GM12878 (cell line): ENCODE measurements around the gene PRKG1. TPM values are rescaled to one million over a fixed set of nuclear protein-coding genes. Genes with fewer than 3 reads are reported as not detected.

Experiments used
- CHD4 ChIP-seq: fragments of 200-600 bp; sonication (generic); IDR thresholded peaks from 2 replicates; pipeline ENCODE4 v1.6.1; 2016; ENCODE audit warnings: mild to moderate bottlenecking
- ETV6 ChIP-seq, 2 experiments: fragments of 450-650 bp in 1 of 2; IDR thresholded peaks in 1 of 2; conservative IDR thresholded peaks in 1 of 2; 2 replicates each; pipeline ENCODE4 v1.6.1; 2014; ENCODE audit warnings: antibody characterized with exemption in 1 of 2, borderline replicate concordance in 1 of 2, low read depth in 1 of 2, mild to moderate bottlenecking in 1 of 2, moderate library complexity in 1 of 2
- EZH2 ChIP-seq: IDR thresholded peaks from 2 replicates; pipeline ENCODE4 v1.6.1; 2012; ENCODE audit warnings: low read depth, mild to moderate bottlenecking, control low read depth, inconsistent platforms, low read length, borderline replicate concordance; ENCODE audit not compliant: control insufficient read depth
- JUND ChIP-seq: IDR thresholded peaks from 2 replicates; pipeline ENCODE4 v1.6.1; 2012; ENCODE audit warnings: low read depth, mild to moderate bottlenecking, low read length, improper control_type of control experiment, moderate library complexity
- KAT2A ChIP-seq: conservative IDR thresholded peaks from 2 replicates; pipeline ENCODE4 v1.6.1; 2011; ENCODE audit warnings: low read depth, low read length; ENCODE audit not compliant: control insufficient read depth
- MXI1 ChIP-seq: fragments of 150-350 bp; IDR thresholded peaks from 2 replicates; pipeline ENCODE4 v1.6.1; 2011; ENCODE audit warnings: low read depth, mild to moderate bottlenecking, inconsistent platforms, low read length, improper control_type of control experiment
- NR2C2 ChIP-seq: IDR thresholded peaks from 2 replicates; pipeline ENCODE4 v1.6.1; 2011; ENCODE audit warnings: borderline replicate concordance, low read depth; ENCODE audit not compliant: control insufficient read depth, insufficient read length
- NRF1 ChIP-seq: conservative IDR thresholded peaks from 2 replicates; pipeline ENCODE4 v1.6.1; 2011; ENCODE audit warnings: mild to moderate bottlenecking, low read depth, low read length, improper control_type of control experiment
- PAX5 ChIP-seq: IDR thresholded peaks from 2 replicates; pipeline ENCODE4 v1.6.1; 2011; ENCODE audit warnings: low read depth, low read length, borderline replicate concordance
- RAD21 ChIP-seq: IDR thresholded peaks from 2 replicates; pipeline ENCODE4 v1.6.1; 2011; ENCODE audit warnings: mild to moderate bottlenecking, low read depth, low read length, moderate library complexity; ENCODE audit not compliant: insufficient read depth
- RELA ChIP-seq: fragments of 450-650 bp; IDR thresholded peaks from 2 replicates; pipeline ENCODE4 v1.8.0; 2014; ENCODE audit warnings: borderline replicate concordance; ENCODE audit not compliant: partially characterized antibody
- SMAD5 ChIP-seq: IDR thresholded peaks from 2 replicates; pipeline ENCODE4 v1.6.1; 2016; ENCODE audit warnings: antibody characterized with exemption, low read depth
- SMC3 ChIP-seq: IDR thresholded peaks from 2 replicates; pipeline ENCODE4 v1.6.1; 2011; ENCODE audit warnings: low read length, improper control_type of control experiment, borderline replicate concordance
- SP1 ChIP-seq: IDR thresholded peaks from one replicate; pipeline ENCODE4 v1.6.1; 2011; ENCODE audit warnings: low read depth, low read length
- SRF ChIP-seq, 2 experiments: IDR thresholded peaks; 2 replicates each; pipeline ENCODE4 v1.6.1; 2011; ENCODE audit warnings: low read depth in 2 of 2, low read length in 2 of 2, mild to moderate bottlenecking in 1 of 2, moderate library complexity in 1 of 2
- USF2 ChIP-seq: IDR thresholded peaks from 2 replicates; pipeline ENCODE4 v1.6.1; 2011; ENCODE audit warnings: low read depth, low read length, improper control_type of control experiment, borderline replicate concordance
- WRNIP1 ChIP-seq: IDR thresholded peaks from 2 replicates; pipeline ENCODE4 v1.6.1; 2011; ENCODE audit warnings: low read depth, low read length, improper control_type of control experiment, borderline replicate concordance
- ZNF207 ChIP-seq: fragments of 450-650 bp; IDR thresholded peaks from 2 replicates; pipeline ENCODE4 v1.6.1; 2014; ENCODE audit warnings: antibody characterized with exemption, mild to moderate bottlenecking, borderline replicate concordance
- ZNF592 ChIP-seq: fragments of 450-650 bp; IDR thresholded peaks from 2 replicates; pipeline ENCODE4 v1.6.1; 2017; ENCODE audit warnings: mild to moderate bottlenecking, moderate library complexity
- ZSCAN29 ChIP-seq: fragments of 450-650 bp; IDR thresholded peaks from 2 replicates; pipeline ENCODE4 v1.6.1; 2017; ENCODE audit warnings: mild to moderate bottlenecking, moderate library complexity
- polyA plus RNA-seq, 11 experiments: library from polyadenylated mRNA; depleted of rRNA in 4 of 11; unstranded in 6 of 11; stranded (reverse) in 5 of 11; fragments of >200 nt; fragmentation: Nextera tagmentation in 4 of 11; fragmentation: Illumina TruSeq in 1 of 11; extraction: Ambion mirVana in 4 of 11; extraction: Trizol in 1 of 11; gene quantifications; 1 replicate in 1 of 11; 2 replicates in 10 of 11; pipeline versions ENCODE4 v1.2.1 to v1.2.3, GENCODE V29; 2011 to 2016; ENCODE audit warnings: inconsistent platforms in 2 of 11, missing spikeins in 2 of 11, low read depth in 1 of 11
- total RNA-seq, 4 experiments: library from RNA; depleted of rRNA in 3 of 4; stranded (reverse); fragments of >200 nt in 3 of 4; fragmentation: Illumina TruSeq in 1 of 4; extraction: Trizol in 1 of 4; gene quantifications; 2 replicates each; pipeline versions ENCODE4 v1.2.1 to v1.2.3, GENCODE V29; 2013 to 2021
- TF ChIP-seq, protein P1 (sequence below): fragments of 150-350 bp; IDR thresholded peaks from 2 replicates; pipeline ENCODE4 v1.6.1; 2014; ENCODE audit warnings: mild to moderate bottlenecking, low read depth, low read length
- TF ChIP-seq, protein P2 (sequence below), 3 experiments: IDR thresholded peaks in 2 of 3; conservative IDR thresholded peaks in 1 of 3; 2 replicates each; pipeline ENCODE4 v1.5.1; 2011; ENCODE audit warnings: low read depth in 3 of 3, low read length in 3 of 3, mild to moderate bottlenecking in 3 of 3, control low read depth in 2 of 3, moderate library complexity in 2 of 3, inconsistent platforms in 1 of 3, mixed read lengths in 1 of 3; ENCODE audit not compliant: control insufficient read depth in 2 of 3, insufficient read depth in 1 of 3; ENCODE audit errors: extremely low read depth in 1 of 3

PRKG1 gene
- total and polyA plus RNA-seq, 10 of the 15 experiments (the other 5 are each of a cell fraction or from before 2014, with no cell fraction given) = 0.04 to 0.05 TPM; not detected in 8

DNA sequence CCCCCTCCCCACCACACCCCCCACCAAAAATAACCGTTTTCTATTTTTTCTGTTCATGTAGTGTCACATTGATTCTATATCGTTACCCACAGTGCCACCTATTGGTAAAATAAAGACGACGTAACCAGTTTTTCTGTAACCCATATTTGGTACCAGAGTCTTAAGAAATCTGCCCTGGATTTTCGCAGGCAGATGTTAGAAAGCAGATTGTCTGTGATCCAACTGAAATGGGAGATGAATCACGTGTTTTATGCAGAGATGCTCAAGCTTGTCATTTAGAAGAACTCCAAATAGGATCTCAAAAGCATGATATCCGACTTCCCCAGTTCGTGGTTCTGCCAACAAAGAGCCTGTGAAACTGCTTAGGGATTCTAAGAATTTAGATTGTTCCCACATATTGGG lies 886.2 kb downstream of the PRKG1 start (continued):
- no peak for TF ChIP-seq CHD4
- TF ChIP-seq, protein P1, sequence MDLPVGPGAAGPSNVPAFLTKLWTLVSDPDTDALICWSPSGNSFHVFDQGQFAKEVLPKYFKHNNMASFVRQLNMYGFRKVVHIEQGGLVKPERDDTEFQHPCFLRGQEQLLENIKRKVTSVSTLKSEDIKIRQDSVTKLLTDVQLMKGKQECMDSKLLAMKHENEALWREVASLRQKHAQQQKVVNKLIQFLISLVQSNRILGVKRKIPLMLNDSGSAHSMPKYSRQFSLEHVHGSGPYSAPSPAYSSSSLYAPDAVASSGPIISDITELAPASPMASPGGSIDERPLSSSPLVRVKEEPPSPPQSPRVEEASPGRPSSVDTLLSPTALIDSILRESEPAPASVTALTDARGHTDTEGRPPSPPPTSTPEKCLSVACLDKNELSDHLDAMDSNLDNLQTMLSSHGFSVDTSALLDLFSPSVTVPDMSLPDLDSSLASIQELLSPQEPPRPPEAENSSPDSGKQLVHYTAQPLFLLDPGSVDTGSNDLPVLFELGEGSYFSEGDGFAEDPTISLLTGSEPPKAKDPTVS = no peak
- TF ChIP-seq ZNF207 = no peak
- 0 out of 2 replicates have a peak, but pooled peaks have one; percentile 19 for TF ChIP-seq ZNF592
- TF ChIP-seq WRNIP1 = no peak
- TF ChIP-seq SRF (IDR thresholded peaks at IDR 0.05; ENCODE audit: low read depth in 2 of 2, low read length in 2 of 2) = no peak
- no peak for TF ChIP-seq RELA
- no peak for TF ChIP-seq EZH2
- TF ChIP-seq SP1 = no peak
- peak; percentile 46; the same call in 1 of the 2 replicates for TF ChIP-seq SMC3
- TF ChIP-seq MXI1 = no peak
- TF ChIP-seq NR2C2 = no peak
- TF ChIP-seq USF2 = no peak
- no peak for TF ChIP-seq JUND
- no peak for TF ChIP-seq ETV6 (conservative IDR thresholded peaks at IDR 0.05 in 1 of 2, IDR thresholded peaks at IDR 0.05 in 1 of 2; ENCODE audit: borderline replicate concordance in 1 of 2, low read depth in 1 of 2)
- TF ChIP-seq, protein P2, sequence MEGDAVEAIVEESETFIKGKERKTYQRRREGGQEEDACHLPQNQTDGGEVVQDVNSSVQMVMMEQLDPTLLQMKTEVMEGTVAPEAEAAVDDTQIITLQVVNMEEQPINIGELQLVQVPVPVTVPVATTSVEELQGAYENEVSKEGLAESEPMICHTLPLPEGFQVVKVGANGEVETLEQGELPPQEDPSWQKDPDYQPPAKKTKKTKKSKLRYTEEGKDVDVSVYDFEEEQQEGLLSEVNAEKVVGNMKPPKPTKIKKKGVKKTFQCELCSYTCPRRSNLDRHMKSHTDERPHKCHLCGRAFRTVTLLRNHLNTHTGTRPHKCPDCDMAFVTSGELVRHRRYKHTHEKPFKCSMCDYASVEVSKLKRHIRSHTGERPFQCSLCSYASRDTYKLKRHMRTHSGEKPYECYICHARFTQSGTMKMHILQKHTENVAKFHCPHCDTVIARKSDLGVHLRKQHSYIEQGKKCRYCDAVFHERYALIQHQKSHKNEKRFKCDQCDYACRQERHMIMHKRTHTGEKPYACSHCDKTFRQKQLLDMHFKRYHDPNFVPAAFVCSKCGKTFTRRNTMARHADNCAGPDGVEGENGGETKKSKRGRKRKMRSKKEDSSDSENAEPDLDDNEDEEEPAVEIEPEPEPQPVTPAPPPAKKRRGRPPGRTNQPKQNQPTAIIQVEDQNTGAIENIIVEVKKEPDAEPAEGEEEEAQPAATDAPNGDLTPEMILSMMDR (IDR thresholded peaks at IDR 0.05 in 2 of 3, conservative IDR thresholded peaks at IDR 0.05 in 1 of 3; ENCODE audit: control insufficient read depth in 2 of 3, extremely low read depth in 1 of 3, insufficient read depth in 1 of 3, low read depth in 3 of 3, low read length in 3 of 3) = peak; percentile 38 to 50 (median 49); a peak in 5 of 6 replicates
- TF ChIP-seq SMAD5 = no peak
- TF ChIP-seq NRF1 = no peak
- TF ChIP-seq KAT2A = no peak
- TF ChIP-seq ZSCAN29 = no peak
- peak; percentile 79 for TF ChIP-seq RAD21
- no peak for TF ChIP-seq PAX5
